Placental pericyte (primary cell): ENCODE results near the gene FAM111A. TPM values are rescaled to one million over a fixed set of nuclear protein-coding genes. Genes with fewer than 3 reads are reported as not detected.

ENCODE experiments used
- total RNA-seq: library from RNA; depleted of rRNA; stranded (reverse); fragments of >200 nt; gene quantifications from 2 replicates; pipeline ENCODE4 v1.2.3, GENCODE V29; 2012

The FAM111A gene
- 30.6 and 81.3 TPM in 2 replicates for total RNA-seq

DNA sequence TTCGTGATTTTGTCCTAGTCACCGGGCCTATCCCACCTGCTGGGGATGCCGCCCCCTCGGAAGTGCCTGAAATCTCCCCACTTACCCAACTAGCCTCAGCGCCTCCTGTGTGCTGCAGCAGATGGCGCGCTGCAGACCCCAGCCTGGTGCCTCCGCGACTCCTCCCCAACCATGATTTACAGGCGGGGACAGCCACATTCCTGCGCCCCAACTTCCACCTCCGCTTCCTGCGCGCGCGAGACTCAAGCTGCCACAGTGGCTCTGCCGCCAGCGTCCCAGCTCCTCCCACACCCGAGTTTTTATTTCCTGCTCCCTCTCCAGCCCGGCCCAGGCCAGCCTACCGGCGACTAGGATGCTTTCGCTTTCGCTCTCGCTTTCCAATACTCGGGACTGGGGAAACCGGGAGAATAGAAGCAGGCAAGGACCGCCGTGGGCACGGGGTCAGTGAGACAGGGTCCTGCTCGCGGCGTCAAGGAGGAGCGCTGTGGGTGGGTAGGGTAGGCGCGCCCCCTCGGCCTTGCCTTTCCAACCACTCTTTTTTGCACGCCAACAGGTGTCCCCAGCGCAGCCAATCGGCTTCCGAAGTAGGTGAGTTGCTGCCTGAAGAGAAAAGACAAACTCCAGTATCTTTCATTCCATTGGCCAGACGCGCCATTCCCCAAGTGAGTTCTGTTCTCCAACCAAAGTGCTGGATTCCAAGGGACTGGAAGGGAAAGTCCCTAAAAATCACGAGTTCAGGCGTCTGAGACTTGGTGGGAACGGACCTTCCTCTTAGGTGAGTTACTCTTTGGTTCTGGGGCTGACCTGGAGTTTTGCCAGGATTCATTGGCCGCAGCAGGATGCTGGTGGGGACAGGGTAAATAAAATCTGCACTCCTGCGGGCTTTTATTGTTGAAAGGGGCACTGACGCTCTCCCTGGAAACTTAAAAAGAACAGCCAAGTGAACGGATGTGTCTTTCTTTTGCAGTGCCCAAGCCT is at the start of gene FAM111A:
FAM111A (plus strand) TSS at position 327 of the 978 bp plus-strand sequence. CDS start 6,017 bp downstream, outside the sequence.

DNA sequence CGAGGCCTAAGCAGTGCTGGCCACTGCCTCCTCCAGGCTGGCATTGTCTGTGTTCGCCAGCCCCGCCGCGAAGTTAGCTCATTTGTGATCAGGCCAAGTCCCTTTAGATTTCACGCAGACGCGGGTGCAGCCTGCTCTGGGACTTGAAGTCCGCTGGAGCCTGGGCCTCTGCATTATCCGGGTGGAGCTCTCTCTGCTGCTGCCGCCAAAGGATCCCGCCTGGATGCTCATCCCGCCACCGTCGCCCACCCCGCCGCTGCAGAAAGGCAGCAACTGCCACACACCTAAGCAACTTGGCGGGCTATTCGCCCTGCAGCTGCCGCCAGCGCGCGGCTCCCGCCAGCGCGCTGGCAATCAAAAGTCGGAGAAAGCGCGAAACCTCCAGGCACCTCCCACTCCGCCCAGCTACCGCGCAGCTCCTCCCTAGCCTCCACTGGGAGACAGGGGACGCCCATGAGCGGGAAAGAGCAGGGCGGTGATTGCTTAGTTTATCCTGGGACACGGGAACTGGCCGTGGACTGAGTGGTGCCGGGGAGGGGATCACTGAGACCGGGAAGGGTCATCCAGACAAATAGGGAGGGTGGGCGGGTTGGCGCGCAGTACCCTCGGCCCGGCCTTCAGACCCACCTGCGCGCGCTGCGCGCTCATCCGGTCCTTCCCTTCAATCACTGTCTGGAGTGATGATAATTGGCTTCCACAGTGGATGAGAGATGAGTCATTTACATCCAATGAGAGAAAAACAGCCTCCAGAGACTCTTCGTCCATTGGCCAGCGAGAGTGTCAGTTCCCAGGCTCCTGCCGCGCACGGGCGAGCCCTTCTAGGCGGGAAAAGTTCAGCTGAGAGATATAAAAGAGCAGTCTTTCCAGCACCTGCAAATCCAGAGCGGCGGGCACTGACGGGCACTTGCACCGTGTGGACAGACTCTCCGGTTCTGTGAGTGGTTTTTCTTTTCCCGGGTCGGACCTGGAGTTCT is 36.0 kb upstream of the FAM111A start, which contains the start of gene FAM111B:
FAM111B (plus strand) TSS at position 875 of the 974 bp plus-strand sequence. CDS start 2,389 bp downstream, outside the sequence.

GRCh38 chr11:59171508-59172322 is 29.1 kb downstream of the FAM111A start, which contains the start of gene DTX4:
Gene DTX4 (plus strand): TSS chr11:59172132. CDS start chr11:59172596, 464 bp downstream.

Other genes starting within 250 kb of the FAM111A start
- gene GLYATL1, start 203.4 kb upstream of the FAM111A start, total RNA-seq: not detected in 2 replicates
- gene GLYATL1B, start 56.5 kb upstream of the FAM111A start, total RNA-seq: not detected in 2 replicates
- gene FAM111B, start 35.6 kb upstream of the FAM111A start, total RNA-seq: under 0.01 and 11.5 TPM in 2 replicates
- 3.7 and 5.3 TPM in 2 replicates for gene DTX4, start 29.3 kb downstream of the FAM111A start, total RNA-seq
- gene MPEG1, start 70.1 kb downstream of the FAM111A start, total RNA-seq: under 0.01 and 0.14 TPM in 2 replicates
- not detected in 2 replicates for gene OR5AN1, start 216.0 kb downstream of the FAM111A start, total RNA-seq